Kidney capillary endothelial cell (primary cell): ENCODE results near the gene PPFIA2.

Source experiments
- DNase-seq: peaks from one replicate; pipeline ENCODE4 v3.0.0-alpha.2; 2018; ENCODE audit warnings: low spot score

PPFIA2 gene

GRCh38 chr12:81759190-81760051, at the start of gene PPFIA2:
Gene PPFIA2, minus strand, starts transcription at chr12:81759350.
- DNase-seq = no peak

GRCh38 chr12:81800298-81801148, 41.4 kb upstream of the PPFIA2 start:
- DNase-seq = no peak

GRCh38 chr12:81798294-81798693, 39.1 kb upstream of the PPFIA2 start:
- no peak for DNase-seq

- DNase-seq = no peak
Observed at GRCh38 chr12:81797100-81797499, 38.0 kb upstream of the PPFIA2 start.

- no peak for DNase-seq
Observed at GRCh38 chr12:81792666-81793065, 33.5 kb upstream of the PPFIA2 start.

- no peak for DNase-seq
Observed at GRCh38 chr12:81779216-81779615, 20.1 kb upstream of the PPFIA2 start.

GRCh38 chr12:81778719-81779118, 19.6 kb upstream of the PPFIA2 start:
- no peak for DNase-seq

GRCh38 chr12:81758421-81759189, 545 bp downstream of the PPFIA2 start:
- no peak for DNase-seq

GRCh38 chr12:81757731-81758365, 1.3 kb downstream of the PPFIA2 start:
- no peak for DNase-seq

GRCh38 chr12:81729781-81730180, 29.4 kb downstream of the PPFIA2 start:
- no peak for DNase-seq

GRCh38 chr12:81727391-81727790, 31.8 kb downstream of the PPFIA2 start:
- no peak for DNase-seq

GRCh38 chr12:81726634-81727033, 32.5 kb downstream of the PPFIA2 start:
- no peak for DNase-seq

- no peak for DNase-seq
Observed at GRCh38 chr12:81723361-81723760, 35.8 kb downstream of the PPFIA2 start.

GRCh38 chr12:81722004-81722403, 37.1 kb downstream of the PPFIA2 start:
- no peak for DNase-seq

- no peak for DNase-seq
Observed at GRCh38 chr12:81718616-81719015, 40.5 kb downstream of the PPFIA2 start.

- DNase-seq = no peak
Observed at GRCh38 chr12:81712536-81712935, 46.6 kb downstream of the PPFIA2 start.

GRCh38 chr12:81705586-81705985, 53.6 kb downstream of the PPFIA2 start:
- DNase-seq = no peak

GRCh38 chr12:81699551-81699950, 59.6 kb downstream of the PPFIA2 start:
- no peak for DNase-seq

GRCh38 chr12:81692008-81692407, 67.1 kb downstream of the PPFIA2 start:
- no peak for DNase-seq

GRCh38 chr12:81683881-81684280, 75.3 kb downstream of the PPFIA2 start:
- no peak for DNase-seq

- DNase-seq = no peak
Observed at GRCh38 chr12:81679614-81680013, 79.5 kb downstream of the PPFIA2 start.

GRCh38 chr12:81670759-81671158, 88.4 kb downstream of the PPFIA2 start:
- no peak for DNase-seq
